Aorta (tissue), 5 donors: ENCODE measurements around the gene CHCHD6. TPM values are rescaled to one million over a fixed set of nuclear protein-coding genes. Genes with fewer than 3 reads are reported as not detected.
A peak's percentile ranks its signal among the peaks of the same experiment; 100 is the strongest.

Source experiments
- ATAC-seq: fragments of 200-7000 bp; cut with Tn5 transposase; one replicate; pipeline ENCODE4 v1.9.1; 2022; ENCODE audit warnings: moderate library complexity; ENCODE audit not compliant: low FRiP score
- DNase-seq, 2 donors: peaks; one replicate each; pipeline ENCODE4 v3.0.0-alpha.2; 2020
- H3K27ac ChIP-seq, 2 donors: one replicate each; pipeline ENCODE4 v1.5.1; 2013; ENCODE audit warnings: low read length in 2 of 2, mild to moderate bottlenecking in 2 of 2, moderate library complexity in 2 of 2, control low read depth in 1 of 2, inconsistent platforms in 1 of 2, low read depth in 1 of 2
- H3K27me3 ChIP-seq, 2 donors: one replicate each; pipeline ENCODE4 v1.6.1; 2013; ENCODE audit warnings: control low read depth in 1 of 2, low read length in 1 of 2, mild to moderate bottlenecking in 1 of 2, moderate library complexity in 1 of 2; ENCODE audit not compliant: insufficient read depth in 2 of 2, control insufficient read depth in 1 of 2
- H3K36me3 ChIP-seq, 2 donors: one replicate each; pipeline ENCODE4 v1.6.1; 2013; ENCODE audit warnings: control low read depth in 1 of 2, low read length in 1 of 2, mild to moderate bottlenecking in 1 of 2; ENCODE audit not compliant: insufficient read depth in 2 of 2, control insufficient read depth in 1 of 2
- H3K4me1 ChIP-seq, 2 donors: one replicate each; pipeline ENCODE4 v1.6.1; 2013; ENCODE audit warnings: low read length in 2 of 2, control low read depth in 1 of 2, mild to moderate bottlenecking in 1 of 2, moderate library complexity in 1 of 2; ENCODE audit not compliant: insufficient read depth in 2 of 2, control insufficient read depth in 1 of 2
- H3K4me3 ChIP-seq, 2 donors: one replicate each; pipeline ENCODE4 v1.5.1; 2013; ENCODE audit warnings: low read length in 2 of 2, control low read depth in 1 of 2, mild to moderate bottlenecking in 1 of 2
- H3K9me3 ChIP-seq: one replicate; pipeline ENCODE4 v1.6.1; 2013; ENCODE audit warnings: mild to moderate bottlenecking, low read length; ENCODE audit not compliant: control insufficient read depth
- WGBS, 2 donors: extraction: QIAGEN DNeasy Blood & Tissue Kit; methylation state at CpG; one replicate each; pipeline ENCODE4 v1.1.7; 2013; 5-methylcytosine and 5-hydroxymethylcytosine counted together
- intact Hi-C, 2 donors: fragments of 100-400 bp; cut with DNase I; formaldehyde crosslinking; loops; one replicate each; pipeline versions ENCODE4 v1.14.2 to v1.15.0; 2022
- polyA plus RNA-seq, 2 donors: library from polyadenylated mRNA; stranded (reverse); fragments of 200-250 nt; gene quantifications; one replicate each; pipeline ENCODE4 v1.2.3, GENCODE V29; 2013
- total RNA-seq, 2 donors: library from RNA; stranded (reverse); fragmentation: NEBNext Ultra II Directional; extraction: Animal tissue kit (Norgen Biotek cat#: 25700); gene quantifications; one replicate each; pipeline ENCODE4 v1.2.1, GENCODE V29; 2021
- donor health status: healthy with polysubstance abuse.
- donor health status: Bipolar disorder and iron deficiency.
- donor health status: DM: no; HTN: no; CAD: no.
- donor health status: DM: no; HTN: no; CAD: no.
- donor health status: DM: yes; HTN: yes; CAD: no.

CHCHD6 gene
- total and polyA plus RNA-seq, 4 donors, result 10.8 to 24.6 (median 11.9) TPM

DNA sequence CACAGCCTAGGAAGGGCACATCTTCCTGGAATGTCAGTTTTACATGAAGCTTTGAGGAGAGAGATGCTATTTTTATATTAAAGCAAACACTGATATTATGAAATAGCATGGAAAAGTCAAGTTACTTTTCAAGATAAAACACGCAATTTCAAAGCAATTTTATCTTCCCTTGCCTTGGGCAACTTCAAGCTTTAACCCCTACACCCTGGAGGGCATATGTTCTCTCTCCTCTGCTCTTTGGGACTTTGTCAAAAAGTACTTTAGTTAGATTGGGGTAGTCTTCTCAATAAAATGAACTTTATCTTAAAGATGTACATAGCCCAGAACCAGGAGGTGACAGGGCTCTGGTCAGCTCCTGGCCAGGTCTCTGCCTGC lies 192.0 kb downstream of the CHCHD6 start:
- WGBS, 2 donors, result 5 to 7% methylated on average over 1 of the region's 1 CpG
- H3K27ac ChIP-seq, result no peak overlapping the region
- DNase-seq (no peak), ATAC-seq (no peak)
- no peaks in the 10 kb centered on the region for H3K27me3 ChIP-seq
- H3K9me3 ChIP-seq, result no peaks in the 10 kb centered on the region
- H3K4me3 ChIP-seq, result no peak overlapping the region
- no peaks in the 10 kb centered on the region for H3K36me3 ChIP-seq
- intact Hi-C loops, result no loop called here
- peaks cover 0 to 1% of the 10 kb centered on the region in 2 donors for H3K4me1 ChIP-seq

DNA sequence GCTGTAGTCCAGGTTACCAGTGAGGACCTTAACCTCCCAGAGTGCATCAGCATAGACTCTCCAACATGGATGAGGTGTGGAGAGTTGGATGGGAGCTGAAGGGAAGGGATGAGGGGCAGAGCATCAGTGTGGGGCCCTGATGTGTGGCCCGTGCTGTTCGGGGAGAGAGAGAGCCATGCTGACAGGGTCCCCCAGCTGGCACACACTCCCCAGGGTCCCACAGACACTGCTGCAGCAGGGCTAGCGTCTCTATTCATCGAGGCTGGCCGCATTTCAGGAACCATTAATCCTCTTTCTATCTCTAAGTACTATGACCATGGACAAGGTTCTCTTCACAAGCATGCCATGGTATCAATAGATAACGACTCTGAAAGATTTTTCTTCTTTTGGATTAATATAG lies 192.9 kb downstream of the CHCHD6 start:
- ATAC-seq, result no peak
- 88 to 94% methylated on average over 6 of the region's 6 CpGs for WGBS, 2 donors
- Histone ChIP-seq H3K27ac (no peak overlapping the region), H3K36me3 (no peaks in the 10 kb centered on the region), H3K4me1 (peaks cover 0 to 1% of the 10 kb centered on the region in 2 donors), H3K27me3 (no peaks in the 10 kb centered on the region), H3K4me3 (no peak overlapping the region), H3K9me3 (no peaks in the 10 kb centered on the region)
- intact Hi-C loops, result no loop called here
- no peak for DNase-seq

DNA sequence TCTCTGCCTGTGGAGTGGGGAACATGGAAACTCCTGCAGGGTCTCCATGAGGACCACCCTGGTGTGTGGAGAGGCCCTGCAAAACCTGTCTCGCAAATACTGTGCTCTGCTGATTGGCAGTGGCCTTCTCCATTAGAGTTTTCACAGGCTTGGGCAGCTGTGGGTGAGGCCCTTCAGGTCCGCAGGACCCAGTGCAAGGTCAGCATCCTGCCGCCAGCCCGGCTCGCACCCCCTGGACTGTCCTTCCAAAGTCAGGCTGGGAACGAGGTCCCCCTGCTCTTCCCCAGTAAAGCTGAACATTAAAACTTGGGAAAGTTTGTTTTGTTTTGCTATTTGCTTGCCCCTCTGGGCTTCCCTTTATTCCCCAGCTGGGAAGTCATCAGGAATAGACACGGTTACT lies 193.9 kb downstream of the CHCHD6 start:
- H3K27me3 ChIP-seq, result no peaks in the 10 kb centered on the region
- peaks cover 0 to 1% of the 10 kb centered on the region in 2 donors for H3K4me1 ChIP-seq
- no peaks in the 10 kb centered on the region for H3K9me3 ChIP-seq
- DNase-seq (no peak), ATAC-seq (no peak)
- intact Hi-C loops, result no loop called here
- H3K36me3 ChIP-seq, result no peaks in the 10 kb centered on the region
- H3K4me3 ChIP-seq, result no peak overlapping the region
- H3K27ac ChIP-seq, result no peak overlapping the region
- 93 to 95% methylated on average over 7 of the region's 7 CpGs for WGBS, 2 donors

DNA sequence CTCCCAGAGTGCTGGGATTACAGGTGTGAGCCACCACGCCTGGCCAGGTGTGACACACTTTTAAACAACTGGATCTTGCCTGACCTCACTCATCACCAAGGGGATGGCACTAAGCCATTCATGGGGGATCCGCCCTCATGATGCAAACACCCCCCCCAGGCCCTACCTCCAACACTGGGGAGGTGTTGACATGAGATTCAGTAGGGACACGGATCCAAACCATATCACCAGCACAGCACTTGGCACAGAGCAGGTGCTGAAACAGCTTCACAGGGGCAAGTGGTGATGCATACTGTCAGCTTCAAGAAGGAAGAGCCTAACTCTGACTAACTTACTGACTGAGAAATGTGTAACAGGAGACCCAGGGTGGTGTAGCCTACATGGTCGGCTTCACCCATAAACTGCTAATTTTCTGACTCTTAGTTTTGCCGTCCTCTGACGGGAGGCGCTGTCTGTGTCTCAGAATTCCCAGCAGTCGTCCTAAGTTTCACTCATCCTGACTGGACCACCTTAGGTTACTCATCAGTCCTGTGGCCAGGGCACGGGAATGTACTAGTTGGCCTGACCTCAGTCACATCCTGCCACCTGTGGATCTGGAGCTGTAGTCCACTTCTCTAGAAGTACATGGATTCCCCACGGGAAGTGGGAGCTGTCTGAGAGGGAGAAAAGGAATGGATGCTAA lies 197.0 kb downstream of the CHCHD6 start:
- intact Hi-C loops, result no loop called here
- WGBS, 2 donors, result 94 to 97% methylated on average over 10 of the region's 10 CpGs
- no peak overlapping the region for H3K4me3 ChIP-seq
- no peaks in the 10 kb centered on the region for H3K27me3 ChIP-seq
- ATAC-seq, result no peak
- DNase-seq, result no peak
- H3K27ac ChIP-seq, result no peak overlapping the region
- H3K4me1 ChIP-seq, result no peaks in the 10 kb centered on the region
- H3K36me3 ChIP-seq, result no peaks in the 10 kb centered on the region
- no peaks in the 10 kb centered on the region for H3K9me3 ChIP-seq

DNA sequence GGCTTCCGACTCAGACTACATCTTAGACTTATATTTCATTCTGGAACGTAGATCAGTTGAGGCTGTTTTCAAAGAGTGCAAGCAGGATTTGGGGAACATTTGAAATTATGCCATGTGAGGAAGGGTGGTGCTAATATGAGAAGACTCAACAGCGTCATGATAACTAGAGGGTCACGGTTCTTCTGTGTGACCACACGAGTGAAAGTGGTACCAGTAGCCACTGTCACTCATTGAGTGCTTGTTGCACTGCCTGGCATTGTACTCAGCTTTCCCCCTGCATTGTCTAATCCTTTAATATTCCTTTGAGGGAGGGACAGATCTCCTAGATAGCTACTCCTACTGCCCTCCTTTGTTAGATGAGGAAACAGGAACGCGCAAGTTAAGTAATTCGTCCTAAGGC lies 197.6 kb downstream of the CHCHD6 start:
- WGBS, 2 donors, result 95 to 97% methylated on average over 8 of the region's 8 CpGs
- Histone ChIP-seq H3K36me3 (no peaks in the 10 kb centered on the region), H3K27me3 (no peaks in the 10 kb centered on the region), H3K27ac (no peak overlapping the region), H3K4me3 (no peak overlapping the region), H3K4me1 (no peaks in the 10 kb centered on the region), H3K9me3 (no peaks in the 10 kb centered on the region)
- intact Hi-C loops, result no loop called here
- DNase-seq (no peak), ATAC-seq (no peak)

DNA sequence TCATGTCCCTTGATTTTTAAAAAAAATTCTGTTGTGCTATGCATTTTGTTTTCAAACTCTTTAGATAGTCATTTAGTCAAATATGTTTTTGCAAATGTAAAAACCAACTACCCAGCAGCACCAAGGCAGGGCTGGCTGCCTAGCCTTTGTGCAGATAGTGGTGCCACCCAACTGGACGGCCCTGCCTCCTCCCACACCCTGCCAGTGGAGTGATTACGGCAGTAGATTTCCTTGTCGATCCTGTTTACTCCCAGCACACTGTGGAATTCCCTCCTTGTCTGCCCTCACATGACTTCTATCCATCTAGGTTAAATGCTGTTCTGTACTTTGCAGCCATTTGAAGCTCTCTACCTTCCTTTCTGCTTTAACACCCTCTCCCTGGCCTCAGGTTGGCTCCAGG lies 199.5 kb downstream of the CHCHD6 start:
- intact Hi-C loops, result no loop called here
- no peak overlapping the region for H3K4me3 ChIP-seq
- no peaks in the 10 kb centered on the region for H3K4me1 ChIP-seq
- no peak for ATAC-seq
- no peaks in the 10 kb centered on the region for H3K27me3 ChIP-seq
- H3K27ac ChIP-seq, result no peak overlapping the region
- DNase-seq, result peak in 1 of 2 donors; percentile 54
- H3K9me3 ChIP-seq, result no peaks in the 10 kb centered on the region
- no peaks in the 10 kb centered on the region for H3K36me3 ChIP-seq
- WGBS, 2 donors, result 75% methylated on average over 3 of the region's 3 CpGs

DNA sequence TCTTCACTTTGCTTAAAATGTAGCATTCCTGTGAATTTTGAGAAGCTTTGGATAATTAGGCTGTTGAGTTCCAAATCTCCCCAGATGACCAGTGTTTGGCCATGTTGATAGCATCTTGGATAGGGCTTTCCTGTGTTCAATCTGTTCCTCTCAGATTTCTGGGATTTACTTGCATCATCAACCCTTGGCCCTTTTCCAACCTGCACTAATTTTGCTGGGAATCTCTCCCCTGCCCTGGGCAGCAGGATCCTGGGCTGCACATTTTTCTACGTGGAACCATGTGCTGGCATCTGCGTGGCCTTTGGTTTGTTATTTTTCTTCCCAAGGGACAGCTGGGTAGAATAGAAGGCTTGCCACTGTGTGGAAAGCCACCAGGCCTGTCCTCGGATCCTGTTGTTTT lies 203.5 kb downstream of the CHCHD6 start:
- H3K27me3 ChIP-seq, result no peaks in the 10 kb centered on the region
- no peaks in the 10 kb centered on the region for H3K36me3 ChIP-seq
- intact Hi-C loops, result no loop called here
- H3K4me3 ChIP-seq, result no peak overlapping the region
- no peaks in the 10 kb centered on the region for H3K9me3 ChIP-seq
- ATAC-seq (no peak), DNase-seq (peak in 1 of 2 donors; percentile 14)
- H3K4me1 ChIP-seq, result no peaks in the 10 kb centered on the region
- WGBS, 2 donors, result 48 to 58% methylated on average over 3 of the region's 3 CpGs
- no peak overlapping the region for H3K27ac ChIP-seq

DNA sequence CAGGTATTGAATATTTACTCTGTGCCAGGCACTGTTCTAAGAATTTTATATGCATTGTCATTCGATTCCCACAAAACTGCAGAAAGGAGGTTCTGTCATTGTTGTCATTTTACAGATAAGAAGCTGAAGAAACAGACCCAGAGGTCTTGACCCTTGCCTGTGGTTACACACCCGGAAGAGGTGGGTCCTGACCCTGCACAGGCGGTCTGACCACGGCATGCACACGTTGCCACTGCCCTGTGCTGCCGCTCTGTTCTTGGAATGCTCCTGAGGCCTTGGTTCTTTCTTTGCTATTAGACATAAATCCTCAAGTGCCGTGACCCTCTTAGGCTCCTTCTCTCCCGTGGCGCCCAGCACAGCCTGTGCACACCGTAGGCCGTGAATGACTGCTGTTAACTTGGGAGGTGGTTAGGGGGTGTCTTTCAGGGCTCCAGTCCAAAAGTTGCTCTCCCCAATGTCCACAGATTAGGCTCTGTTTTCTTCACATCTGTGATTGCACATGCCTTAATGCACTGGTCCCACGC lies 204.8 kb downstream of the CHCHD6 start:
- H3K9me3 ChIP-seq, result no peaks in the 10 kb centered on the region
- H3K4me3 ChIP-seq, result no peak overlapping the region
- H3K36me3 ChIP-seq, result no peaks in the 10 kb centered on the region
- WGBS, 2 donors, result 91% methylated on average over 12 of the region's 12 CpGs
- no peak overlapping the region for H3K27ac ChIP-seq
- no peaks in the 10 kb centered on the region for H3K27me3 ChIP-seq
- ATAC-seq, result no peak
- intact Hi-C loops, result no loop called here
- DNase-seq, result peak in 1 of 2 donors; percentile 42
- H3K4me1 ChIP-seq, result no peaks in the 10 kb centered on the region

DNA sequence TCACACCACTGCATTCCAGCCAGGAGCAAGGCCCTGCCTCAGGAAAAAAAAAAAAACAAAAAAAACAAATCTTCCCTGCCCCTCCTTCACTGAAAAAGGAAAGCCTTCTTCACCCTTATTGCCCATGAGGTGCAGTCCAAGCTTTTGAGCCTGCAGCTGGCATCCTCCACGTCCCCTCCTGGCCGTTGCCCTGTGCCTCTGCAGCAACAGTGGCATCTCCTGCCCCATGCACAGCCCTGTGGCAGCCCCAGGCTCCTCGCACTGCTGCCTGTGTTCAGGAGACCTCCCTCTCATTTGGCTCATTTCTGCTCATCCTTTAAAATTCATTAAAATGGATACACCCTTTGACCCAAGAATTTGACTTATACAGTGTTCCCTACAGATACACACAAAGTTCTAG lies 206.2 kb downstream of the CHCHD6 start:
- H3K27ac ChIP-seq, result no peak overlapping the region
- no peaks in the 10 kb centered on the region for H3K36me3 ChIP-seq
- intact Hi-C loops, result no loop called here
- DNase-seq (peak in 1 of 2 donors; percentile 60), ATAC-seq (no peak)
- H3K9me3 ChIP-seq, result no peaks in the 10 kb centered on the region
- no peaks in the 10 kb centered on the region for H3K4me1 ChIP-seq
- no peaks in the 10 kb centered on the region for H3K27me3 ChIP-seq
- no peak overlapping the region for H3K4me3 ChIP-seq
- WGBS, 2 donors, result 94 to 96% methylated on average over 3 of the region's 3 CpGs
